SK-N-SH (cell line): ENCODE measurements around the gene MYO7A. TPM values are rescaled to one million over a fixed set of nuclear protein-coding genes. Genes with fewer than 3 reads are reported as not detected.

Experiments
- CTCF ChIA-PET: fragments of 300-600, 350-600 bp; formaldehyde crosslinking; extraction: SDS; loops from one replicate; lab custom pipeline; 2021; lab: Yijun Ruan, JAX
- POLR2A ChIA-PET: fragments of 350-600 bp; sonication (Branson Sonifier 250); formaldehyde crosslinking; extraction: SDS; loops from one replicate; lab custom pipeline; 2020; ENCODE audit warnings: antibody characterized with exemption, inconsistent platforms; lab: Yijun Ruan, JAX
- DNase-seq: peaks from one replicate; pipeline ENCODE4 v3.0.0; 2012
- H2AFZ ChIP-seq: fragments of 200-600 bp; sonication (generic); 2 replicates; pipeline ENCODE4 v1.8.1; 2016; ENCODE audit warnings: antibody characterized with exemption, mild to moderate bottlenecking, low read depth
- H3F3A ChIP-seq: fragments of 200-600 bp; sonication (generic); replicated peaks from 2 replicates; pipeline ENCODE3; 2016; ENCODE audit warnings: antibody characterized with exemption, mild to moderate bottlenecking; ENCODE audit not compliant: insufficient read depth
- H3K27ac ChIP-seq, 2 experiments: fragments of 200-500 bp in 1 of 2; fragments of 200-600 bp in 1 of 2; sonication (Bioruptor generic) in 1 of 2; sonication (generic), shearing (Covaris generic) in 1 of 2; 2 replicates each; pipeline versions ENCODE4 v1.5.1 to v1.6.1; 2014 to 2016; ENCODE audit warnings: low read depth in 2 of 2, inconsistent platforms in 1 of 2, low read length in 1 of 2, mild to moderate bottlenecking in 1 of 2, mixed read lengths in 1 of 2
- H3K27me3 ChIP-seq: fragments of 200-600 bp; sonication (generic), shearing (Covaris generic); 2 replicates; pipeline ENCODE4 v1.6.1; 2016; ENCODE audit warnings: mixed run types; ENCODE audit not compliant: insufficient read depth
- H3K36me3 ChIP-seq, 2 experiments: fragments of 200-500 bp in 1 of 2; fragments of 200-600 bp in 1 of 2; sonication (Bioruptor generic) in 1 of 2; sonication (generic) in 1 of 2; replicated peaks in 1 of 2; 2 replicates each; pipeline versions ENCODE3 to v1.5.1; 2014 to 2016; ENCODE audit warnings: low read length in 1 of 2, mild to moderate bottlenecking in 1 of 2; ENCODE audit not compliant: insufficient read depth in 2 of 2, control insufficient read depth in 1 of 2
- H3K4me1 ChIP-seq, 2 experiments: fragments of 200-500 bp in 1 of 2; fragments of 200-600 bp in 1 of 2; sonication (Bioruptor generic) in 1 of 2; sonication (generic), shearing (Covaris generic) in 1 of 2; 2 replicates each; pipeline versions ENCODE4 v1.5.1 to v1.6.1; 2014 to 2016; ENCODE audit warnings: low read depth in 1 of 2, low read length in 1 of 2, mixed run types in 1 of 2; ENCODE audit not compliant: insufficient read depth in 2 of 2, control insufficient read depth in 1 of 2
- H3K4me2 ChIP-seq: fragments of 200-600 bp; sonication (generic), shearing (Covaris generic); 2 replicates; pipeline ENCODE4 v1.6.1; 2017; ENCODE audit warnings: mixed run types
- H3K4me3 ChIP-seq, 2 experiments: fragments of 200-500 bp in 1 of 2; fragments of 200-600 bp in 1 of 2; sonication (Bioruptor generic) in 1 of 2; sonication (generic), shearing (Covaris generic) in 1 of 2; 2 replicates each; pipeline versions ENCODE4 v1.5.1 to v1.8.1; 2014 to 2016; ENCODE audit warnings: low read depth in 2 of 2, inconsistent platforms in 1 of 2, low read length in 1 of 2, mild to moderate bottlenecking in 1 of 2, mixed read lengths in 1 of 2, moderate library complexity in 1 of 2
- H3K79me2 ChIP-seq: fragments of 200-600 bp; sonication (generic); 2 replicates; pipeline ENCODE4 v1.8.1; 2017; ENCODE audit warnings: mild to moderate bottlenecking; ENCODE audit not compliant: insufficient read depth
- H3K9ac ChIP-seq: fragments of 200-600 bp; sonication (generic); 2 replicates; pipeline ENCODE4 v1.6.1; 2017; ENCODE audit warnings: mixed run types
- H3K9me2 ChIP-seq: fragments of 200-600 bp; sonication (generic); 2 replicates; pipeline ENCODE4 v1.6.1; 2017; ENCODE audit warnings: mixed run types
- H3K9me3 ChIP-seq: fragments of 200-600 bp; sonication (generic); 2 replicates; pipeline ENCODE4 v1.6.1; 2017; ENCODE audit warnings: mixed run types, mild to moderate bottlenecking, moderate library complexity
- H4K20me1 ChIP-seq: fragments of 200-600 bp; sonication (generic); 2 replicates; pipeline ENCODE4 v1.6.1; 2017; ENCODE audit warnings: mild to moderate bottlenecking, mixed run types; ENCODE audit not compliant: insufficient read depth
- CHD2 ChIP-seq: fragments of 150-350 bp; IDR thresholded peaks from 2 replicates; pipeline ENCODE4 v1.6.1; 2018; ENCODE audit warnings: low read length; ENCODE audit not compliant: partially characterized antibody
- ELF1 ChIP-seq: IDR thresholded peaks from 2 replicates; pipeline ENCODE4 v1.4.0; 2012
- EP300 ChIP-seq, 2 experiments: IDR thresholded peaks; 2 replicates each; pipeline versions ENCODE4 v1.4.0 to v1.6.1; 2012; ENCODE audit warnings: borderline replicate concordance in 1 of 2, low read depth in 1 of 2, low read length in 1 of 2
- EZH2phosphoT487 ChIP-seq: fragments of 200-600 bp; sonication (generic); IDR thresholded peaks from 2 replicates; pipeline ENCODE4 v1.6.1; 2017; ENCODE audit warnings: low read depth, mixed run types, mild to moderate bottlenecking, antibody characterized with exemption, moderate library complexity, borderline replicate concordance
- FOSL2 ChIP-seq: IDR thresholded peaks from 2 replicates; pipeline ENCODE4 v1.4.0; 2012; ENCODE audit warnings: low read depth, mild to moderate bottlenecking, moderate library complexity, borderline replicate concordance
- FOXJ3 ChIP-seq: sonication (generic); formaldehyde crosslinking; IDR thresholded peaks from 2 replicates; pipeline ENCODE4 v1.5.1; 2020; ENCODE audit warnings: mild to moderate bottlenecking, missing genetic modification reagents
- GABPA ChIP-seq: IDR thresholded peaks from 2 replicates; pipeline ENCODE4 v1.4.0; 2012; ENCODE audit warnings: low read depth, mild to moderate bottlenecking
- MXI1 ChIP-seq: IDR thresholded peaks from 2 replicates; pipeline ENCODE4 v1.6.1; 2012; ENCODE audit warnings: mild to moderate bottlenecking, low read depth, low read length, improper control_type of control experiment
- NFIC ChIP-seq: IDR thresholded peaks from 2 replicates; pipeline ENCODE4 v1.4.0; 2012; ENCODE audit warnings: borderline replicate concordance
- RAD21 ChIP-seq: IDR thresholded peaks from 2 replicates; pipeline ENCODE4 v1.6.1; 2012; ENCODE audit warnings: mild to moderate bottlenecking, low read length
- RCOR1 ChIP-seq: fragments of 150-350 bp; IDR thresholded peaks from 2 replicates; pipeline ENCODE4 v1.6.1; 2017; ENCODE audit warnings: antibody characterized with exemption, low read length
- RFX5 ChIP-seq: IDR thresholded peaks from 2 replicates; pipeline ENCODE4 v1.6.1; 2012; ENCODE audit warnings: mild to moderate bottlenecking, improper control_type of control experiment, low read length
- SMC3 ChIP-seq: IDR thresholded peaks from 2 replicates; pipeline ENCODE4 v1.6.1; 2012; ENCODE audit warnings: low read depth, low read length, improper control_type of control experiment
- TEAD4 ChIP-seq: IDR thresholded peaks from 2 replicates; pipeline ENCODE4 v1.4.0; 2012; ENCODE audit warnings: mild to moderate bottlenecking, borderline replicate concordance; ENCODE audit not compliant: insufficient read depth
- YY1 ChIP-seq: IDR thresholded peaks from 2 replicates; pipeline ENCODE4 v1.4.0; 2012; ENCODE audit warnings: low read depth, mild to moderate bottlenecking
- WGBS: methylation state at CpG from one replicate; pipeline ENCODE4 v1.1.6; 2017; ENCODE audit warnings: low lambda C conversion rate; 5-methylcytosine and 5-hydroxymethylcytosine counted together
- polyA plus RNA-seq, 3 experiments: library from polyadenylated mRNA; depleted of rRNA; stranded (reverse); fragments of >200 nt; gene quantifications; 2 replicates each; pipeline ENCODE4 v1.2.3, GENCODE V29; 2012
- TF ChIP-seq, protein P1 (sequence below): fragments of 200-600 bp; sonication (generic); IDR thresholded peaks from 2 replicates; pipeline ENCODE4 v1.6.1; 2017; ENCODE audit warnings: antibody characterized with exemption, mild to moderate bottlenecking, moderate library complexity
- TF ChIP-seq, protein P2 (sequence below): IDR thresholded peaks from 2 replicates; pipeline ENCODE4 v1.4.0; 2012; ENCODE audit warnings: low read depth
- TF ChIP-seq, protein P3 (sequence below): IDR thresholded peaks from 2 replicates; pipeline ENCODE4; 2012
- TF ChIP-seq, protein P4 (sequence below): IDR thresholded peaks from 2 replicates; pipeline ENCODE4 v1.6.1; 2012; ENCODE audit warnings: mild to moderate bottlenecking, low read depth, low read length, moderate library complexity
- TF ChIP-seq, protein P5 (sequence below): IDR thresholded peaks from 2 replicates; pipeline ENCODE4 v1.4.0; 2012; ENCODE audit warnings: low read depth, borderline replicate concordance
- TF ChIP-seq, protein P6 (sequence below): fragments of 150-350 bp; IDR thresholded peaks from 2 replicates; pipeline ENCODE4 v1.6.1; 2017; ENCODE audit warnings: antibody characterized with exemption, low read length, low read depth, borderline replicate concordance

The MYO7A gene
- polyA plus RNA-seq, 1 of the 3 experiments (the other 2 are of a cell fraction) = 0.08 TPM

DNA sequence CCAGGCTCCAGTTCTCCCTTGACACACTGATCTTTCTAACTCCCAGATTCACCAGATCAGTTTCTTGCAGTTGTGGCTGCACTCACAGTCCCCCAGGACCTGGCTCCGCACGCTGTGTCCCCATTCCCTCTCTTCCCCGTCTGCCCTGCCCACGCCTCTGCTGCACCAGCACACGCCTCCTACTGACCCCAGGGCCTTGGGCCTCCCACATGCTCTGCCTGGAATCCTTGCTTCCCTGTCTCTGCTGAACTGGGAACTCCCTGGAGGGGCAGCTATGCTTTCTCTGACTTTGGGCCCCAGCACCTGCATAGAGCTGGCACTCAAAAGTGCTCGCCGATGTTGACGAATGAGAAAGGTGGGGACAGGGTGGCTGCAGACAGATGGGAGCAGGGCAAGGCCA lies 68.9 kb downstream of the MYO7A start (continued):
- TF ChIP-seq, protein P1, sequence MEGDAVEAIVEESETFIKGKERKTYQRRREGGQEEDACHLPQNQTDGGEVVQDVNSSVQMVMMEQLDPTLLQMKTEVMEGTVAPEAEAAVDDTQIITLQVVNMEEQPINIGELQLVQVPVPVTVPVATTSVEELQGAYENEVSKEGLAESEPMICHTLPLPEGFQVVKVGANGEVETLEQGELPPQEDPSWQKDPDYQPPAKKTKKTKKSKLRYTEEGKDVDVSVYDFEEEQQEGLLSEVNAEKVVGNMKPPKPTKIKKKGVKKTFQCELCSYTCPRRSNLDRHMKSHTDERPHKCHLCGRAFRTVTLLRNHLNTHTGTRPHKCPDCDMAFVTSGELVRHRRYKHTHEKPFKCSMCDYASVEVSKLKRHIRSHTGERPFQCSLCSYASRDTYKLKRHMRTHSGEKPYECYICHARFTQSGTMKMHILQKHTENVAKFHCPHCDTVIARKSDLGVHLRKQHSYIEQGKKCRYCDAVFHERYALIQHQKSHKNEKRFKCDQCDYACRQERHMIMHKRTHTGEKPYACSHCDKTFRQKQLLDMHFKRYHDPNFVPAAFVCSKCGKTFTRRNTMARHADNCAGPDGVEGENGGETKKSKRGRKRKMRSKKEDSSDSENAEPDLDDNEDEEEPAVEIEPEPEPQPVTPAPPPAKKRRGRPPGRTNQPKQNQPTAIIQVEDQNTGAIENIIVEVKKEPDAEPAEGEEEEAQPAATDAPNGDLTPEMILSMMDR = no peak
- TF ChIP-seq RCOR1 = no peak
- TF ChIP-seq GABPA = no peak
- no peak for TF ChIP-seq NFIC

DNA sequence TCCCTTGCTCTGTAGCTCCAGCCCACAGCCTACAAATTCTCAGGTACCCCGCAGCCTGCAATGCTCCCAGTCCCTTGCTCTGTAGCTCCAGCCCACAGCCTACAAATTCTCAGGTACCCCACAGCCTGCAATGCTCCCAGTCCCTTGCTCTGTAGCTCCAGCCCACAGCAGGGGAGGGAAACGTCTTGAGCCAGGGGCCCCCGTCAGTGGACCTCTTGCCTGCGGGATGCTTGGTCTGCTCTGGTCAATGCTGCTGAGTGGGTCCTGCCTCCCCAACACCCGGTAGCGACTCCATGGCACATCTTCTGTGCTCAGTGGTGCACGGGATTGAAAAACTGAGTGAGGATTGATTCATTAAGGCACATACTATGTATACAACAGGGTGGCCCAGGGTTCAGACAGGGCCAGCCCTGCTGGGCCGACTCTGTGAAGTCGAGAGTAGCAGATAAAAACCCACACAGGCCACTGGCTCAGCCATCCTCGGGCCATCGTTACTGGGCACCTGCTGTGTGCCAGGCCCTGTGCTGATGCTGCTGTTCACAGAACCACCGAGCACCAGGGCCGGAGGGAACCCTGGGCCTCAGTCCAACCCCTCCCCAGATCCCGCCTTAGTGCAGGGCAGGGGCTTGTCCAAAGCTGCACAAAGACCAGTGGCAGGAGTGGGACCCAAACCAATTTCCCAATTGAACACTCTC lies 69.7 kb downstream of the MYO7A start:
- no peak for DNase-seq
- no peak overlapping the region for H3K4me2 ChIP-seq
- no peaks in the 10 kb centered on the region for H3K79me2 ChIP-seq
- ChIA-PET POLR2A (no interaction called here), CTCF (interaction anchor here (0.7 to 4.3 kb wide), 6 partner anchors 8 to 351 kb away, joined by 3 to 35 read pairs (median 8); partner anchors contain the start of gene MYO7A)
- TF ChIP-seq, protein P2, sequence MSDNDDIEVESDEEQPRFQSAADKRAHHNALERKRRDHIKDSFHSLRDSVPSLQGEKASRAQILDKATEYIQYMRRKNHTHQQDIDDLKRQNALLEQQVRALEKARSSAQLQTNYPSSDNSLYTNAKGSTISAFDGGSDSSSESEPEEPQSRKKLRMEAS = no peak
- TF ChIP-seq YY1 (no peak), CHD2 (no peak), MXI1 (no peak), RAD21 (no peak), RCOR1 (no peak), EP300 (IDR thresholded peaks at IDR 0.05; ENCODE audit: borderline replicate concordance in 1 of 2, low read depth in 1 of 2, low read length in 1 of 2) (no peak), EZH2phosphoT487 (no peak), SMC3 (no peak), RFX5 (no peak), ELF1 (no peak), FOXJ3 (CRISPR knock-in tag) (no peak), TEAD4 (no peak), FOSL2 (no peak)
- TF ChIP-seq, protein P3, sequence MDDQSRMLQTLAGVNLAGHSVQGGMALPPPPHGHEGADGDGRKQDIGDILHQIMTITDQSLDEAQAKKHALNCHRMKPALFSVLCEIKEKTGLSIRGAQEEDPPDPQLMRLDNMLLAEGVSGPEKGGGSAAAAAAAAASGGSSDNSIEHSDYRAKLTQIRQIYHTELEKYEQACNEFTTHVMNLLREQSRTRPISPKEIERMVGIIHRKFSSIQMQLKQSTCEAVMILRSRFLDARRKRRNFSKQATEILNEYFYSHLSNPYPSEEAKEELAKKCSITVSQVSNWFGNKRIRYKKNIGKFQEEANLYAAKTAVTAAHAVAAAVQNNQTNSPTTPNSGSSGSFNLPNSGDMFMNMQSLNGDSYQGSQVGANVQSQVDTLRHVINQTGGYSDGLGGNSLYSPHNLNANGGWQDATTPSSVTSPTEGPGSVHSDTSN = no peak
- TF ChIP-seq, protein P4, sequence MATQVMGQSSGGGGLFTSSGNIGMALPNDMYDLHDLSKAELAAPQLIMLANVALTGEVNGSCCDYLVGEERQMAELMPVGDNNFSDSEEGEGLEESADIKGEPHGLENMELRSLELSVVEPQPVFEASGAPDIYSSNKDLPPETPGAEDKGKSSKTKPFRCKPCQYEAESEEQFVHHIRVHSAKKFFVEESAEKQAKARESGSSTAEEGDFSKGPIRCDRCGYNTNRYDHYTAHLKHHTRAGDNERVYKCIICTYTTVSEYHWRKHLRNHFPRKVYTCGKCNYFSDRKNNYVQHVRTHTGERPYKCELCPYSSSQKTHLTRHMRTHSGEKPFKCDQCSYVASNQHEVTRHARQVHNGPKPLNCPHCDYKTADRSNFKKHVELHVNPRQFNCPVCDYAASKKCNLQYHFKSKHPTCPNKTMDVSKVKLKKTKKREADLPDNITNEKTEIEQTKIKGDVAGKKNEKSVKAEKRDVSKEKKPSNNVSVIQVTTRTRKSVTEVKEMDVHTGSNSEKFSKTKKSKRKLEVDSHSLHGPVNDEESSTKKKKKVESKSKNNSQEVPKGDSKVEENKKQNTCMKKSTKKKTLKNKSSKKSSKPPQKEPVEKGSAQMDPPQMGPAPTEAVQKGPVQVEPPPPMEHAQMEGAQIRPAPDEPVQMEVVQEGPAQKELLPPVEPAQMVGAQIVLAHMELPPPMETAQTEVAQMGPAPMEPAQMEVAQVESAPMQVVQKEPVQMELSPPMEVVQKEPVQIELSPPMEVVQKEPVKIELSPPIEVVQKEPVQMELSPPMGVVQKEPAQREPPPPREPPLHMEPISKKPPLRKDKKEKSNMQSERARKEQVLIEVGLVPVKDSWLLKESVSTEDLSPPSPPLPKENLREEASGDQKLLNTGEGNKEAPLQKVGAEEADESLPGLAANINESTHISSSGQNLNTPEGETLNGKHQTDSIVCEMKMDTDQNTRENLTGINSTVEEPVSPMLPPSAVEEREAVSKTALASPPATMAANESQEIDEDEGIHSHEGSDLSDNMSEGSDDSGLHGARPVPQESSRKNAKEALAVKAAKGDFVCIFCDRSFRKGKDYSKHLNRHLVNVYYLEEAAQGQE = no peak
- TF ChIP-seq, protein P5, sequence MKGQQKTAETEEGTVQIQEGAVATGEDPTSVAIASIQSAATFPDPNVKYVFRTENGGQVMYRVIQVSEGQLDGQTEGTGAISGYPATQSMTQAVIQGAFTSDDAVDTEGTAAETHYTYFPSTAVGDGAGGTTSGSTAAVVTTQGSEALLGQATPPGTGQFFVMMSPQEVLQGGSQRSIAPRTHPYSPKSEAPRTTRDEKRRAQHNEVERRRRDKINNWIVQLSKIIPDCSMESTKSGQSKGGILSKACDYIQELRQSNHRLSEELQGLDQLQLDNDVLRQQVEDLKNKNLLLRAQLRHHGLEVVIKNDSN = no peak
- TF ChIP-seq, protein P6, sequence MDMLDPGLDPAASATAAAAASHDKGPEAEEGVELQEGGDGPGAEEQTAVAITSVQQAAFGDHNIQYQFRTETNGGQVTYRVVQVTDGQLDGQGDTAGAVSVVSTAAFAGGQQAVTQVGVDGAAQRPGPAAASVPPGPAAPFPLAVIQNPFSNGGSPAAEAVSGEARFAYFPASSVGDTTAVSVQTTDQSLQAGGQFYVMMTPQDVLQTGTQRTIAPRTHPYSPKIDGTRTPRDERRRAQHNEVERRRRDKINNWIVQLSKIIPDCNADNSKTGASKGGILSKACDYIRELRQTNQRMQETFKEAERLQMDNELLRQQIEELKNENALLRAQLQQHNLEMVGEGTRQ = no peak
- no peak overlapping the region for H3K27ac ChIP-seq
- H4K20me1 ChIP-seq = no peaks in the 10 kb centered on the region
- no peaks in the 10 kb centered on the region for H3K27me3 ChIP-seq
- WGBS = 88% methylated on average over 13 of the region's 14 CpGs
- H3F3A ChIP-seq = no peaks in the 10 kb centered on the region
- H2AFZ ChIP-seq = no peak overlapping the region
- no peaks in the 10 kb centered on the region for H3K9me2 ChIP-seq
- H3K9me3 ChIP-seq = no peaks in the 10 kb centered on the region
- H3K9ac ChIP-seq = no peak overlapping the region
- no peaks in the 10 kb centered on the region for H3K4me1 ChIP-seq
- H3K36me3 ChIP-seq = no peaks in the 10 kb centered on the region
- H3K4me3 ChIP-seq = no peak overlapping the region
